OCI-LY3 (cell line): ENCODE measurements around the gene SERPINB12.

Experiments
- H2AFZ ChIP-seq: fragments of 200-600, 300-600 bp; shearing (Covaris generic); 2 replicates; pipeline ENCODE4 v1.6.0; 2014; ENCODE audit warnings: antibody characterized with exemption, low read depth, low read length
- H3K27ac ChIP-seq: fragments of 200-600, 300-600 bp; sonication (generic); 2 replicates; pipeline ENCODE4 v1.5.1; 2014; ENCODE audit warnings: mild to moderate bottlenecking, low read length, moderate library complexity, mixed read lengths
- H3K27me3 ChIP-seq: fragments of 200-600, 300-600 bp; sonication (generic); 2 replicates; pipeline ENCODE4 v1.6.1; 2014; ENCODE audit warnings: low read depth, low read length, mixed read lengths
- H3K36me3 ChIP-seq: fragments of 200-600, 300-600 bp; sonication (generic); replicated peaks from 2 replicates; pipeline ENCODE3; 2014; ENCODE audit warnings: low read depth, low read length, mixed read lengths
- H3K4me1 ChIP-seq: fragments of 300-600, 200-600 bp; sonication (generic); 2 replicates; pipeline ENCODE4 v1.6.1; 2014; ENCODE audit warnings: low read length, mixed read lengths
- H3K4me2 ChIP-seq: fragments of 200-600, 300-600 bp; sonication (generic); 2 replicates; pipeline ENCODE4 v1.6.1; 2014; ENCODE audit warnings: low read length, mixed read lengths
- H3K4me3 ChIP-seq: fragments of 300-600, 200-600 bp; sonication (generic); 2 replicates; pipeline ENCODE4 v1.5.1; 2014; ENCODE audit warnings: antibody characterized with exemption, mild to moderate bottlenecking, low read length, moderate library complexity
- H3K79me2 ChIP-seq: fragments of 300-600, 200-600 bp; shearing (Covaris generic); 2 replicates; pipeline ENCODE4 v1.6.1; 2014; ENCODE audit warnings: mild to moderate bottlenecking, low read length, mixed read lengths
- H3K9ac ChIP-seq: fragments of 300-600, 200-600 bp; shearing (Covaris generic); 2 replicates; pipeline ENCODE4 v1.6.0; 2014; ENCODE audit warnings: mild to moderate bottlenecking, low read length, moderate library complexity
- H3K9me3 ChIP-seq: fragments of 200-600, 300-600 bp; shearing (Covaris generic); 2 replicates; pipeline ENCODE4 v1.6.1; 2014; ENCODE audit warnings: low read length, mixed read lengths; ENCODE audit not compliant: insufficient read depth
- H4K20me1 ChIP-seq: fragments of 200-600, 300-600 bp; sonication (generic); 2 replicates; pipeline ENCODE4 v1.6.1; 2016; ENCODE audit warnings: low read length, mixed read lengths; ENCODE audit not compliant: insufficient read depth
- EZH2phosphoT487 ChIP-seq: fragments of 200-600 bp; shearing (Covaris generic); IDR thresholded peaks from 2 replicates; pipeline ENCODE4 v1.6.1; 2018; ENCODE audit warnings: antibody characterized with exemption, mixed run types, low read depth
- TF ChIP-seq, protein P1 (sequence below): fragments of 200-600, 300-600 bp; sonication (generic); IDR thresholded peaks from 2 replicates; pipeline ENCODE4 v1.5.1; 2014; ENCODE audit warnings: antibody characterized with exemption, low read length, low read depth

SERPINB12 gene

DNA sequence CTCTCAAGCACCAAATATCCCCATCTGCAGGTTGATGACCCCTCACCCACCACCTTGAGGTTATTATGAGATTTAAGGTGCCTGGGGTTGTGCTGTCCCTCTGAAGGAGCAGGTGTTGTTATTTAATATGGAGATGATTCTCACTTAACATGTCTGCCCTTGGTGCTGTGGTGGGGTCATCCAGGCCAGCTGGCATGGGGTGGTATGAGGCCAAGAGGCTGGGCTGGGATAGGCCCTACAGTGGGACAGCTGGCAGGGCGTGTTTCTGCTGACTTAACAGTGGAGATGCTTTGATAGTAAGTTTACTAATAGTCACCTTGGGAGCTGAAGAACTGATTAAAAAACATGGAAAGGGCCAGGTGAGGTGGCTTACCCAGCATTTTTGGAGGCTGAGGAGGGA is 22.4 kb downstream of the SERPINB12 start:
- Histone ChIP-seq H2AFZ (no peak overlapping the region), H3K27me3 (peaks cover 21% of the 10 kb centered on the region), H3K4me3 (no peak overlapping the region), H3K4me2 (no peak overlapping the region), H3K9ac (no peak overlapping the region), H3K9me3 (no peaks in the 10 kb centered on the region), H3K36me3 (no peaks in the 10 kb centered on the region), H3K27ac (no peak overlapping the region), H4K20me1 (no peaks in the 10 kb centered on the region), H3K79me2 (no peaks in the 10 kb centered on the region), H3K4me1 (peaks cover 18% of the 10 kb centered on the region)
- no peak for TF ChIP-seq EZH2phosphoT487
- TF ChIP-seq, protein P1, sequence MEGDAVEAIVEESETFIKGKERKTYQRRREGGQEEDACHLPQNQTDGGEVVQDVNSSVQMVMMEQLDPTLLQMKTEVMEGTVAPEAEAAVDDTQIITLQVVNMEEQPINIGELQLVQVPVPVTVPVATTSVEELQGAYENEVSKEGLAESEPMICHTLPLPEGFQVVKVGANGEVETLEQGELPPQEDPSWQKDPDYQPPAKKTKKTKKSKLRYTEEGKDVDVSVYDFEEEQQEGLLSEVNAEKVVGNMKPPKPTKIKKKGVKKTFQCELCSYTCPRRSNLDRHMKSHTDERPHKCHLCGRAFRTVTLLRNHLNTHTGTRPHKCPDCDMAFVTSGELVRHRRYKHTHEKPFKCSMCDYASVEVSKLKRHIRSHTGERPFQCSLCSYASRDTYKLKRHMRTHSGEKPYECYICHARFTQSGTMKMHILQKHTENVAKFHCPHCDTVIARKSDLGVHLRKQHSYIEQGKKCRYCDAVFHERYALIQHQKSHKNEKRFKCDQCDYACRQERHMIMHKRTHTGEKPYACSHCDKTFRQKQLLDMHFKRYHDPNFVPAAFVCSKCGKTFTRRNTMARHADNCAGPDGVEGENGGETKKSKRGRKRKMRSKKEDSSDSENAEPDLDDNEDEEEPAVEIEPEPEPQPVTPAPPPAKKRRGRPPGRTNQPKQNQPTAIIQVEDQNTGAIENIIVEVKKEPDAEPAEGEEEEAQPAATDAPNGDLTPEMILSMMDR: no peak

DNA sequence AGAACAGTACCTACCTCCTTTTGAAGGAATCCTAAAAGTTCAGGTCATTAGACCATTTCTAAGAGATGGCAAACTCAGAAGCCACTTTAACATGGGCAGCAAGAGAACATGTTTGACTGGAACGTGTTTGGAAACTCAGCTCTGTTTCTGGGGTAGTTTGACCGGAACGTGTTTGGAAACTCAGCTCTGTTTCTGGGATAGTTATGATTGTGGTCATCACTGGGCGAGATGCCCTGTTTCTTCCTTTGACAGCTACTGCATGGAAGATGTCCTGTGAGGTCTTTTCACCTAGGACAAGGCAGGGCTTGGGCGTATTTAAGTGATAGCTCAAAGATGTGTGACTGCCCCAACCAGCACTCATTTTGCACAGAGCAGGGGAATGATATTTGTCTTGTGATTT is 25.1 kb downstream of the SERPINB12 start:
- no peaks in the 10 kb centered on the region for H4K20me1 ChIP-seq
- no peaks in the 10 kb centered on the region for H3K79me2 ChIP-seq
- H2AFZ ChIP-seq: no peak overlapping the region
- peaks cover 6% of the 10 kb centered on the region for H3K4me1 ChIP-seq
- no peak for TF ChIP-seq EZH2phosphoT487
- TF ChIP-seq, protein P1: no peak
- no peak overlapping the region for H3K27ac ChIP-seq
- no peaks in the 10 kb centered on the region for H3K9me3 ChIP-seq
- H3K4me2 ChIP-seq: no peak overlapping the region
- no peak overlapping the region for H3K9ac ChIP-seq
- H3K4me3 ChIP-seq: no peak overlapping the region
- no peaks in the 10 kb centered on the region for H3K36me3 ChIP-seq
- H3K27me3 ChIP-seq: peaks cover 27% of the 10 kb centered on the region

DNA sequence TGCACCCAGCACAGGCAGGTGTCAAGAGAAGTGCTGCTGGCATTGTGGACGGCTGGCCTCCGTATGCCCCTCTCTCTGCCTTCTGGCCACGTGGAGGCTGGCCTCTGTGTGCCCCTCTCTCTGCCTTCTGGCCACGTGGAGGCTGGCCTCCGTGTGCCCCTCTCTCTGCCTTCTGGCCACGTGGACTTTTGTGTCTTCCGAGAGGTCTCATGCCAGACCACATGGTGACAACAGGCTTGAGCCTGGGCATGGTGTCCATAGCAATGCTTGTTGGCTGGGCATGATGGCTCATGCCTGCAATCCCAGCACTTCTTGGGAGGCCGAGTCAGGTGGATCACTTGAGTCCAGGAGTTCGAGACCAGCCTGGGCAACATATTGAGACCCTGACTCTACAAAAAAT is 25.7 kb downstream of the SERPINB12 start:
- no peak overlapping the region for H3K9ac ChIP-seq
- H3K9me3 ChIP-seq: no peaks in the 10 kb centered on the region
- H4K20me1 ChIP-seq: no peaks in the 10 kb centered on the region
- H3K4me3 ChIP-seq: no peak overlapping the region
- H3K36me3 ChIP-seq: no peaks in the 10 kb centered on the region
- no peak overlapping the region for H3K27ac ChIP-seq
- no peak overlapping the region for H2AFZ ChIP-seq
- TF ChIP-seq, protein P1: no peak
- TF ChIP-seq EZH2phosphoT487: no peak
- peaks cover 27% of the 10 kb centered on the region for H3K27me3 ChIP-seq
- H3K4me1 ChIP-seq: peaks cover under 1% of the 10 kb centered on the region; the same call in 1 of the 2 replicates
- H3K4me2 ChIP-seq: no peak overlapping the region
- no peaks in the 10 kb centered on the region for H3K79me2 ChIP-seq

DNA sequence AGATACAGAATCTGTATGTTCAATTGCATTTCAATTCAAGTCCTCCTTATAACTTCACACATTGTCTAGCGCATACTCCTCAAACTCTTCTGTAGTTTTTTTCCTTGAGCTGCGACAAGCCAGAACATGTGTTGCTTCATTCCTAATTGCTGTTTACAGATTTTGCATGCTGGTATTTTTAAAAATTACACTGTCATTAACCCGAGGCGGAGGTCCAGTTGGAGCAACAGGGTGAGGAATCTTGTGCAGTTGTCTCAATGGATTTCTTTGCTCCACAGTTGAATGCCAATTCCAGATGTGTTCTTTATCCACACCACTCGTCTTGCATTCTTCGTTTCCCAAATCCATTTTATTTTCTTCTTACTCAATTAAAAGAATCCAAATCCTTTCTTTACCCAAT is 28.6 kb downstream of the SERPINB12 start:
- Histone ChIP-seq H3K9ac (no peak overlapping the region), H4K20me1 (no peaks in the 10 kb centered on the region), H3K4me2 (no peak overlapping the region), H2AFZ (no peak overlapping the region), H3K4me3 (no peak overlapping the region), H3K9me3 (no peaks in the 10 kb centered on the region), H3K27me3 (peaks cover 27% of the 10 kb centered on the region), H3K27ac (no peak overlapping the region), H3K4me1 (no peaks in the 10 kb centered on the region), H3K36me3 (no peaks in the 10 kb centered on the region), H3K79me2 (no peaks in the 10 kb centered on the region)
- TF ChIP-seq, protein P1: no peak
- TF ChIP-seq EZH2phosphoT487: no peak
